ENCODE data around the gene CPNE4. TPM values are rescaled to one million over a fixed set of nuclear protein-coding genes. Genes with fewer than 3 reads are reported as not detected.
"Not testable (repeated sequence)": the region's sequence is repeated elsewhere in the genome, so short reads cannot be mapped to it uniquely, and the experiment has no call there.

The CPNE4 gene
- total RNA-seq = not detected in 2 replicates

- intact Hi-C loops (cut with micrococcal nuclease) = loop anchor here (1.0 to 5.0 kb wide), 2 partner anchors 1008 to 1142 kb away; partner anchors contain the start of genes ASTE1, ATP2C1 and NEK11
Measured at GRCh38 chr3:132034486-132035464, at the start of gene CPNE4. TSS of gene CPNE4 (minus strand) at chr3:132035014.

GRCh38 chr3:132083583-132084279, 48.9 kb upstream of the CPNE4 start:
- intact Hi-C loops (cut with micrococcal nuclease) = no loop called here

GRCh38 chr3:132083159-132083558, 48.3 kb upstream of the CPNE4 start:
- intact Hi-C loops (cut with micrococcal nuclease) = no loop called here

- intact Hi-C loops (cut with micrococcal nuclease) = no loop called here
Measured at GRCh38 chr3:132079147-132079546, 44.3 kb upstream of the CPNE4 start.

DNA sequence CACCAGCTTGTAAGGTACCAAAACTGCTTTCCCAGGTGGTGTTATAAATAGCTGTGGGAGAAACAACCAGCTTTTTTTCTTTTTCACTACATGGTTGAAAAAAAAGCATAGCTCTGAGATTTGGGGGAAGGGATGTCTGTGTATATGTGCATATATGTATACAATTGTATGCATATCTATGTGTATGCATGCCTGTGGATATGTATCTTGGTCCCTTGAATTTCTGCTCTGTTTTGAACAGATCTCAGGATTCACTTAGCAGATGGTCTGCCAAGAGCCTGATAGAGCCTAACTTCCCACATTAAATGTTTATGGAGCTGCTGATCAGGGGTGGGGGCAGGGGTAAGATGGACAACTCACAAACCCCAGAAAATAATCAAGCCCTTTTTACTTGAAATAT, 39.0 kb upstream of the CPNE4 start:
- intact Hi-C loops (cut with micrococcal nuclease) = no loop called here

DNA sequence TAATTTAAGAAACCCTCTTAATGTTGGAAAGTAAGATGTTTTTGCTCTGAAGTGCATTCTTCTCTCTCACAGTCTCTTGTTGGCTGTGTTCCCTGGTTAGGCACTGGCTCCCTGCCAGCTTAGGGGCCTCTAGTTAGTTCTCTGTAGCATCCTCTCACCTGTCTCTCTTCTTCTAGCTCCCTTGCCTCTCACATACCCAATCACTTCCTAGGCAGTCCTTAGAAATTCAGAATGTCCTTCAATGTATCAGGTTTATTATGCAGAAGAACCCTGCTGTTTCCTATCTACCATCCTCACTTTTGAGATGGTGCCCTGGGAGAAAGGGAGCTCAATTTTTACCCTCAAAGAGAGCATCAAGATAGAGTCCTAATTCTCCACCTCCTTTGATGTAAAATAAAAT, 36.2 kb upstream of the CPNE4 start:
- intact Hi-C loops (cut with micrococcal nuclease) = no loop called here

DNA sequence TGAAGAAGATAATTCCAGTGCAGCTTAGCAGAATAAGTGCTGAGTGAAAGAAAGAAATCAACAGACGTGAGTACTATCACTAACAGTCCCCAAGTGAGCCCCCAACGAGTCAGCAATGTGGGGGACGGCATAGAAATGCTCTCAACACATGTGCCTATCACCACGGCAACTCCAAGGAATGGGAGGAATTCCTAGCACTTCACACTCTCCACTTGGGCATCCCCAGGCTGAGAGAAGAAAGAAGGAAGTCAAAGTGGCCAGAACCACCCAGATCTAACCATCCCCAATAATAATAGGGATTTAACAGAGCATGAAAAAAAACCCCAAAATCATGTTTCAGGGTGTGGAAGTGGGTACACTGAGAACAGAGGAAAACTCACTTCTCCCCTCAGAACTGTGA, 29.3 kb upstream of the CPNE4 start:
- intact Hi-C loops (cut with micrococcal nuclease) = no loop called here

- intact Hi-C loops (cut with micrococcal nuclease) = no loop called here
Measured at GRCh38 chr3:132062535-132062934, 27.7 kb upstream of the CPNE4 start.

GRCh38 chr3:132055872-132056271, 21.1 kb upstream of the CPNE4 start:
- intact Hi-C loops (cut with micrococcal nuclease) = no loop called here

DNA sequence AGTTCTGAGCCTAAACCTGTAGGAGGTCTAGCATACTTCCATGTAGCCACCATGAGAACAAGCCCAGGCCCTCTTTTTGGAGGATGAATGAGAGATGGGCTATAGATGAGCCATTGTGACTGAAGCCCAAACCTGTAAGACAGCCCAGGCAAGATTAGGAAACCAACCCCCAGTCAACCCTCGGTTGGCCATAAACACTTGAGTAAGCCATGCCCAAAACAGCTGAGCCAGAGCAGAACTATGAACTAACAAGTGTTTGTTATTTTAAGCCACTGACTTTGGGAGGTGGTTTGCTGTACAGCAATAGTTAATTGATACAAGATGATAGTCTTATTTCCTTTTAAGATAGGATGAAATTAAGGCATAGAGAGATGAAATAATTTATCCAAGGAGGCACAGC, 12.4 kb upstream of the CPNE4 start:
- intact Hi-C loops (cut with micrococcal nuclease) = no loop called here

DNA sequence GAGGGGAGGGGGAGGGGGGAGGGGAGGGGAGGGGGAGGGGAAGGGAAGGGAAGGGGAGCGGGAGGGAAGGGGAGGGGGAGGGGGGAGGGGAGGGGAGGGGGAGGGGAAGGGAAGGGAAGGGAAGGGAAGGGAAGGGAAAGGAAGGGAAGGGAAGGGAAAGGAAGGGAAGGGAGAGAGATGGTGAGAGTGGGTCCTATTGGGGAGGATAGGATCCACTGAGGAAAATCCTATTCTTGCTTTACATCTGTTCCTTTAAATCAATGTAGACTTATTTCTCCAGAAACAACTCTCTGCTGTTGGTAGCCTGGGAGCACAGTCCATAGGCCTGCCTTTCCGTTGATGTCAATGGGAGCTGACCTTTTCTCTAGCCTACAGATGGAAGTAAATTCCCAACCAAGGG, 10.1 kb upstream of the CPNE4 start:
- intact Hi-C loops (cut with micrococcal nuclease) = not testable (repeated sequence)

- intact Hi-C loops (cut with micrococcal nuclease) = no loop called here
Measured at GRCh38 chr3:132042681-132043080, 7.9 kb upstream of the CPNE4 start.

DNA sequence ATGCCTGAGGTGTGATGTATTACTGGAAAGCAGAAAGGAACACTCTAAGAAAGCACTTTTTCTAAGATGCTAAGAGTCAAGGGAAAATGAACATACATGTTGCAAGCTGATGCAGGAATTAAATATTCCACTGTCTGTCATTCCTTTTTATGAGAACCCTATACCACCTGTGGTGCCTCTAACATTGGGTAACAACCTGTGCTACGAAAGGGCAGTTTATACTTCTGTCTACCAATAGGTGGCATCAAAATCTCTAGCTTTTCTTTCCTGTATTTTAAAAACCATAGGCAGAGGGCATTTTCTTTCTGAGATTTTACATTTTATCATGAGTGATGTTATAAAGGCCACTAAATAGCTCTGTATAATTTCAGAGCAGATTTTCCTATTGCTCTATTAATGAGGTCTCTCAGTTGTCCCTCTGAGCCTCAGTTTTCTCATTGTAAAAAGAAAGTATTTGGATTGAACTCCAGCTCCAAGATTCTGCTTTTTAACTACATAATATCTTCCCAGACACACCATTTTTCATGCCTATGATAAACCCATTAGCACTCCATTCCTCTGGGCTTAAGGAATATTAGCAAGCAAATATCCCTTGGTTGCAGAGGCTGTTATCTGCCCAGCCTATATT, 3.5 kb upstream of the CPNE4 start:
- intact Hi-C loops (cut with micrococcal nuclease) = no loop called here

DNA sequence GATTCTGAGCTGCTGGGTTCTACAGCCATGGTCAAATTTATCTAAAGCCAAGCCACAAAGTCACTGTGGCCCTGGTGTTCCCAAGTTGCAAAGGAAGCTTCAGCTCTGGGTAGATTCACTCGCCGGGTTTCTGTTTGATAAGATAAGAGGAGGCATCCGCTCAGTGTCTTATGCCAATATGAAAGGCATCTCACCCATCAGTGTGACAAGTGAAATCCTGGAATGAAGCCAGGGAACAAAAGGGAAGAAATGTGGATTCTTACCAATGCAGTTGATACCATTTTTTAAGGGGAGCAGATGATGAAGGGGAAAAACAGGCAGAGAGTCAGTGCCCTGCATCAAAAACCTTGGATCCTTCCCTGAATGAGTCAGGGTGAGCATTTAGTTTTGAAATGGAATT, 2.8 kb upstream of the CPNE4 start:
- intact Hi-C loops (cut with micrococcal nuclease) = no loop called here

- intact Hi-C loops (cut with micrococcal nuclease) = no loop called here
Measured at GRCh38 chr3:132037056-132037455, 2.2 kb upstream of the CPNE4 start.

DNA sequence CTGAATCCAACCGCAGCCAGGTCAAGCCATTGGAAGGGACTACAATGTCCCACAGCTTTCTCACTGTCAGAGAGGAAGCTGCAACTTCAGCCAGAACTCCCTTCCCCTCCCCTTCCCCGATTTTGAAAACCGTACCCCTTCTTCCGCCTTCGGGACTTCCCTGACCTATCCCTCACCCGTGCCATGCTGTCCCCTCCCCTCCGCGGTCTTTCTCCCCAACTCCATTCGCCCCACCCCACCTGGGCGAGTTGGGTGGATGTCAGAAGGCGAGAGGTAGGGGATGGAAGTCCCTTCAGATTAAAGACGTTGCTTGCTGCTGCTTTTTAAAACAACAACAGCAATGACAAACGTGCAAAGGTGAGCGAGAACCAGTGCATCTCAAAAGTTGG, 723 bp downstream of the CPNE4 start:
- intact Hi-C loops (cut with micrococcal nuclease) = loop anchor here (5.0 kb wide), 1 partner anchor 1142 kb away; the partner anchor contains the start of gene ATP2C1

- intact Hi-C loops (cut with micrococcal nuclease) = loop anchor here (5.0 kb wide), 1 partner anchor 1141 kb away; the partner anchor contains the start of gene ATP2C1
Measured at GRCh38 chr3:132033471-132033870, 1.3 kb downstream of the CPNE4 start.

DNA sequence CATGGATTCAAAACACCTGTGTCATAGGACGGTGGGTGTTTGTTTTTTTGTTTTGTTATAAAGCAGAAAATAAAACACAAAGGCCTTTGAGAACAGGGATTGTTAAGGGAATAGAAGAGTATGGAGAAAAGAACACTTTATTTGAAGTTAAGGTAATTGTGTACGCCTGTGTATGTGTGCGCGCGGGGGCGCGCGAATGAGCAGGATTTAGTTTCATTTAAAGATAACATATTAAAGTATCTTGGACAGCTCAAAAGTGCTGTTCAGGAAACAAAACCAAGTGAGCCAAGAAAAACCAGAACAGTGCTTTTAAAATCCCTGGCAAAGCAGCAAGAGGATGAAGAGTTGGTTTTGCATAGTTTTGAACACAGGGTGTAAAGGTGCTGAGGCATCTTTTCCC, 1.9 kb downstream of the CPNE4 start:
- intact Hi-C loops (cut with micrococcal nuclease) = loop anchor here (5.0 kb wide), 1 partner anchor 1141 kb away; the partner anchor contains the start of gene ATP2C1

DNA sequence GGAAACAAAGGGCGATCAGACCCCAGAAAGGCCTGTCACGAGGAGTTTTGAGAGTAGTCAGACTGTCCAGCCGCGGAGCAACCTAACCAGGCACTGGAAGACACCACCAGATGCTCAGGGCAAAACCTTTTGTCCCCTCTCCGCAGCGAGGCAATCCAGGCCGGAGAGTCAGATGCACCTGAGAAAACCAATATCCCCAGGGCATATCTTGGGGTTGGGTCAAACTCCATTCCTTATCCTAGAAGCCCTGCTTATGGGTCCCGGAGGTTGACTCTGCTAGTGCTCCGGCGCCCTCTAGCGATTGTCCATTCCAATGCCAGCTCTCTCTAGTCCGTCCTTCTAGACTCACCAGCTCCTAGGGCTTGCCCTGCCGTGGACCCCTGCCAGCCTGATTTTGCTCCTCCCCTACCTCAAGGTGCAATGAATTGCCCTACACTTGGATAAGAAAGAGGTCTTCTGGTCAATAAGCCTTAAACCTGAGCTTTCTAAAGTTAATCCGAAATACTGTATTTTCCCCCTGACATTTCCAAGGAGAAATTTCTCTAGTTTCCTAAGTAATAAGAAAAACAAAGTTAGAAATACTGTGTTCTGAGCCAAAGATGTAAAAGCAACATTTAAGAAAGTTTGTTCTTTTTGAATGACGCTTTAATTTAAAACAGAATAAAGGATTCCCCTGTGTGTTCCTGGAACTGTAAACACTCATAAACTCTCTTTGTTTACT, 5.5 kb downstream of the CPNE4 start:
- intact Hi-C loops (cut with micrococcal nuclease) = loop anchor here (1.0 to 2.0 kb wide), 2 partner anchors 235 to 480 kb away; no protein-coding TSS in a partner anchor

DNA sequence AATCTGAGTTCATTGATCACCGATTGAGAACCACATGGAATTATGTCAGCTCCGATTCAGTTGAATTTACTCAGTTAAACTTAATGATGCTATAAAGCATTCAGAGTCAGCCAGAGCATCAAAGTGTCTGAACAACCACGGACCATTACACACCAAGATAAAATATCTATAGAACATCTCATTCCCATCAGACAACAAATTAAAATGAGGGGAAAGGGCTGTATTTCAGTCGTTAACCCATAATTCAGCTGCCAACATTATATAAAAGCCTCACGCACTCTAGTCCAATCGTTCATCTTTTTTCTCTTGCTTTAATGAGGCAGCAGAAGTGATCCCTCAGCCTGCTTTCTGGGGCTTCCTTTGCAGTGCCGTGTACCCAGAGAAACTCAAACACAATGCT, 11.9 kb downstream of the CPNE4 start:
- intact Hi-C loops (cut with micrococcal nuclease) = no loop called here

- intact Hi-C loops (cut with micrococcal nuclease) = no loop called here
Measured at GRCh38 chr3:132020058-132020457, 14.8 kb downstream of the CPNE4 start.
